Naive thymus-derived CD4-positive, alpha-beta T cell (primary cell): Measurements from ENCODE around the gene ZBTB47. TPM values are rescaled to one million over a fixed set of nuclear protein-coding genes. Genes with fewer than 3 reads are reported as not detected.

Experiments used
- ATAC-seq: fragments of 150-1000 bp; cut with Tn5 transposase; 2 replicates; pipeline ENCODE4 v1.10.0; 2021; ENCODE audit warnings: mild to moderate bottlenecking, moderate library complexity
- CTCF ChIA-PET: fragments of 350-600 bp; sonication (Branson Sonifier 250); formaldehyde crosslinking; loops from one replicate; lab custom pipeline; 2021; ENCODE audit warnings: antibody characterized with exemption; lab: Charles Lee
- POLR2A ChIA-PET: fragments of 350-600 bp; sonication (Branson Sonifier 250); formaldehyde crosslinking; loops from one replicate; lab custom pipeline; 2021; ENCODE audit warnings: antibody characterized with exemption, inconsistent platforms; lab: Charles Lee
- DNase-seq, 9 donors: peaks; one replicate each; pipeline versions ENCODE4 v3.0.0 to v3.0.0-alpha.2; 2020 to 2022; ENCODE audit warnings: mixed read lengths in 1 of 9
- H3K27ac ChIP-seq: one replicate; pipeline ENCODE4 v1.7.0; 2013; ENCODE audit warnings: mild to moderate bottlenecking, low read depth, low read length, moderate library complexity
- H3K27me3 ChIP-seq, 2 donors: one replicate each; pipeline ENCODE4 v1.7.0; 2013; ENCODE audit warnings: low read length in 2 of 2, mild to moderate bottlenecking in 2 of 2, moderate library complexity in 2 of 2; ENCODE audit not compliant: control insufficient read depth in 2 of 2, insufficient read depth in 2 of 2
- H3K36me3 ChIP-seq, 3 experiments: 1 replicate in 2 of 3; 2 replicates in 1 of 3; pipeline ENCODE4 v1.7.0; 2013; ENCODE audit warnings: low read length in 3 of 3, mild to moderate bottlenecking in 3 of 3, moderate library complexity in 1 of 3; ENCODE audit not compliant: insufficient read depth in 3 of 3, control insufficient read depth in 2 of 3
- H3K4me1 ChIP-seq, 2 donors: one replicate each; pipeline ENCODE4 v1.7.0; 2013; ENCODE audit warnings: low read length in 2 of 2, mild to moderate bottlenecking in 2 of 2, moderate library complexity in 1 of 2; ENCODE audit not compliant: control insufficient read depth in 2 of 2, insufficient read depth in 2 of 2
- H3K4me3 ChIP-seq: 2 replicates; pipeline ENCODE4 v1.7.0; 2013; ENCODE audit warnings: mild to moderate bottlenecking, low read length
- H3K9me3 ChIP-seq, 3 experiments: 1 replicate in 2 of 3; 2 replicates in 1 of 3; pipeline ENCODE4 v1.7.0; 2013; ENCODE audit warnings: low read length in 3 of 3; ENCODE audit not compliant: control insufficient read depth in 2 of 3
- H3K27ac Mint-ChIP-seq, 9 donors: one replicate each; pipeline ENCODE4 v1.8.0; 2020 to 2022; ENCODE audit warnings: mixed read lengths in 9 of 9, mild to moderate bottlenecking in 8 of 9, moderate library complexity in 5 of 9, inconsistent platforms in 2 of 9
- H3K27me3 Mint-ChIP-seq, 5 donors: one replicate each; pipeline ENCODE4 v1.8.0; 2021 to 2022; ENCODE audit warnings: mixed read lengths in 5 of 5, mild to moderate bottlenecking in 1 of 5
- H3K36me3 Mint-ChIP-seq, 5 donors: one replicate each; pipeline ENCODE4 v1.8.0; 2020 to 2022; ENCODE audit warnings: mixed read lengths in 5 of 5, mild to moderate bottlenecking in 3 of 5, inconsistent platforms in 1 of 5
- H3K4me1 Mint-ChIP-seq, 7 donors: one replicate each; pipeline ENCODE4 v1.8.0; 2020 to 2022; ENCODE audit warnings: mixed read lengths in 7 of 7, mild to moderate bottlenecking in 3 of 7, inconsistent platforms in 1 of 7
- H3K4me3 Mint-ChIP-seq, 10 donors: one replicate each; pipeline ENCODE4 v1.8.0; 2020 to 2022; ENCODE audit warnings: mild to moderate bottlenecking in 10 of 10, mixed read lengths in 10 of 10, moderate library complexity in 6 of 10, inconsistent platforms in 2 of 10
- H3K9me3 Mint-ChIP-seq, 11 donors: one replicate each; pipeline ENCODE4 v1.8.0; 2020 to 2022; ENCODE audit warnings: mixed read lengths in 11 of 11, mild to moderate bottlenecking in 4 of 11, inconsistent platforms in 1 of 11, moderate library complexity in 1 of 11
- intact Hi-C, 2 donors: fragments of 100-400 bp; cut with micrococcal nuclease; formaldehyde crosslinking; loops; one replicate each; pipeline ENCODE4 v1.15.1; 2023
- polyA plus RNA-seq, 2 donors: library from polyadenylated mRNA; unstranded; fragments of 300-500 nt; fragmentation: Illumina TruSeq; gene quantifications; one replicate each; pipeline ENCODE4 v1.2.3, GENCODE V29; 2021
- total RNA-seq, 6 experiments: library from RNA in 5 of 6; stranded (reverse) in 5 of 6; gene quantifications; 1 replicate in 5 of 6; 2 replicates in 1 of 6; pipeline ENCODE4 v1.2.3 and lab custom pipeline; 2021 to 2026

The ZBTB47 gene
- total and polyA plus RNA-seq, 7 experiments from 2014 or later: 0.38 to 3.8 (median 1.6) TPM; not detected in 2

- Histone ChIP-seq H3K27ac (no peak overlapping the region), H3K4me1 (no peaks in the 10 kb centered on the region), H3K4me3 (no peak overlapping the region), H3K9me3 (no peaks in the 10 kb centered on the region), H3K36me3 (no peaks in the 10 kb centered on the region), H3K27me3 (no peaks in the 10 kb centered on the region)
- ATAC-seq (no peak), DNase-seq (no peak)
- Mint-ChIP-seq H3K4me1 (peaks cover 0 to 3% (median 0%) of the 10 kb centered on the region in 7 donors), H3K27me3 (peaks cover 0 to 6% (median 0%) of the 10 kb centered on the region in 5 donors), H3K36me3 (peaks cover 0 to 3% (median 0%) of the 10 kb centered on the region in 5 donors), H3K4me3 (no peak overlapping the region), H3K27ac (no peak overlapping the region), H3K9me3 (no peaks in the 10 kb centered on the region)
- intact Hi-C loops: no loop called here
- ChIA-PET POLR2A (no interaction called here), CTCF (no interaction called here)
Observed at GRCh38 chr3:42705962-42706585, 52.6 kb downstream of the ZBTB47 start.

GRCh38 chr3:42706721-42707619 lies 53.5 kb downstream of the ZBTB47 start:
- no peak overlapping the region for H3K27ac Mint-ChIP-seq
- H3K4me3 Mint-ChIP-seq: no peak overlapping the region
- no peaks in the 10 kb centered on the region for H3K9me3 Mint-ChIP-seq
- DNase-seq: no peak
- peaks cover 0 to 3% (median 0%) of the 10 kb centered on the region in 5 donors for H3K36me3 Mint-ChIP-seq
- no peak for ATAC-seq
- Histone ChIP-seq H3K9me3 (no peaks in the 10 kb centered on the region), H3K27ac (no peak overlapping the region), H3K4me1 (no peaks in the 10 kb centered on the region), H3K27me3 (no peaks in the 10 kb centered on the region), H3K36me3 (no peaks in the 10 kb centered on the region), H3K4me3 (no peak overlapping the region)
- POLR2A ChIA-PET: no interaction called here
- intact Hi-C loops: no loop called here
- peaks cover 0 to 4% (median 0%) of the 10 kb centered on the region in 5 donors for H3K27me3 Mint-ChIP-seq
- CTCF ChIA-PET: no interaction called here
- H3K4me1 Mint-ChIP-seq: no peaks in the 10 kb centered on the region

GRCh38 chr3:42707620-42708355 lies 54.3 kb downstream of the ZBTB47 start:
- CTCF ChIA-PET: no interaction called here

GRCh38 chr3:42708611-42709151 lies 55.2 kb downstream of the ZBTB47 start:
- ATAC-seq (no peak), DNase-seq (no peak)
- ChIA-PET CTCF (no interaction called here), POLR2A (no interaction called here)
- H3K36me3 Mint-ChIP-seq: peaks cover 0 to 3% (median 0%) of the 10 kb centered on the region in 5 donors
- Histone ChIP-seq H3K9me3 (no peaks in the 10 kb centered on the region), H3K27me3 (no peaks in the 10 kb centered on the region), H3K36me3 (no peaks in the 10 kb centered on the region), H3K27ac (no peak overlapping the region), H3K4me3 (no peak overlapping the region), H3K4me1 (no peaks in the 10 kb centered on the region)
- H3K4me1 Mint-ChIP-seq: no peaks in the 10 kb centered on the region
- peaks cover 0 to 3% (median 0%) of the 10 kb centered on the region in 5 donors for H3K27me3 Mint-ChIP-seq
- no peak overlapping the region for H3K27ac Mint-ChIP-seq
- intact Hi-C loops: no loop called here
- H3K4me3 Mint-ChIP-seq: no peak overlapping the region
- no peaks in the 10 kb centered on the region for H3K9me3 Mint-ChIP-seq

More at GRCh38 chr3:42707620-42708355, 54.3 kb downstream of the ZBTB47 start:
- POLR2A ChIA-PET: no interaction called here
- H3K36me3 Mint-ChIP-seq: peaks cover 0 to 3% (median 0%) of the 10 kb centered on the region in 5 donors
- Histone ChIP-seq H3K36me3 (no peaks in the 10 kb centered on the region), H3K27ac (no peak overlapping the region), H3K4me3 (no peak overlapping the region), H3K4me1 (no peaks in the 10 kb centered on the region), H3K27me3 (no peaks in the 10 kb centered on the region), H3K9me3 (no peaks in the 10 kb centered on the region)
- ATAC-seq (no peak), DNase-seq (no peak)
- H3K27me3 Mint-ChIP-seq: peaks cover 0 to 4% (median 0%) of the 10 kb centered on the region in 5 donors
- intact Hi-C loops: no loop called here
- H3K9me3 Mint-ChIP-seq: no peaks in the 10 kb centered on the region
- H3K4me3 Mint-ChIP-seq: no peak overlapping the region
- H3K4me1 Mint-ChIP-seq: no peaks in the 10 kb centered on the region
- no peak overlapping the region for H3K27ac Mint-ChIP-seq

GRCh38 chr3:42709621-42710020 lies 56.1 kb downstream of the ZBTB47 start:
- DNase-seq: no peak
- H3K9me3 Mint-ChIP-seq: no peaks in the 10 kb centered on the region

GRCh38 chr3:42710323-42711021 lies 57.0 kb downstream of the ZBTB47 start:
- CTCF ChIA-PET: no interaction called here
- Histone ChIP-seq H3K36me3 (no peaks in the 10 kb centered on the region), H3K9me3 (no peaks in the 10 kb centered on the region), H3K27me3 (no peaks in the 10 kb centered on the region), H3K4me1 (no peaks in the 10 kb centered on the region), H3K4me3 (no peak overlapping the region), H3K27ac (no peak overlapping the region)
- no peaks in the 10 kb centered on the region for H3K4me1 Mint-ChIP-seq
- intact Hi-C loops: no loop called here
- POLR2A ChIA-PET: no interaction called here
- H3K27me3 Mint-ChIP-seq: peaks cover 0 to 6% (median 0%) of the 10 kb centered on the region in 5 donors
- no peaks in the 10 kb centered on the region for H3K9me3 Mint-ChIP-seq
- ATAC-seq (no peak), DNase-seq (no peak)
- H3K36me3 Mint-ChIP-seq: peaks cover 0 to 3% (median 0%) of the 10 kb centered on the region in 5 donors
- no peak overlapping the region for H3K27ac Mint-ChIP-seq
- no peak overlapping the region for H3K4me3 Mint-ChIP-seq

More at GRCh38 chr3:42709621-42710020, 56.1 kb downstream of the ZBTB47 start:
- H3K4me1 Mint-ChIP-seq: no peaks in the 10 kb centered on the region
- H3K4me3 Mint-ChIP-seq: no peak overlapping the region
- no peaks in the 10 kb centered on the region for H3K36me3 ChIP-seq
- H3K4me1 ChIP-seq: no peaks in the 10 kb centered on the region
- no peak overlapping the region for H3K4me3 ChIP-seq
- H3K27ac ChIP-seq: no peak overlapping the region
- no peaks in the 10 kb centered on the region for H3K9me3 ChIP-seq
- peaks cover 0 to 3% (median 0%) of the 10 kb centered on the region in 5 donors for H3K36me3 Mint-ChIP-seq
- H3K27ac Mint-ChIP-seq: no peak overlapping the region
- H3K27me3 Mint-ChIP-seq: peaks cover 0 to 6% (median 0%) of the 10 kb centered on the region in 5 donors
- no peak for ATAC-seq
- POLR2A ChIA-PET: no interaction called here
- H3K27me3 ChIP-seq: no peaks in the 10 kb centered on the region
- intact Hi-C loops: no loop called here
- CTCF ChIA-PET: no interaction called here
